HUES48 (cell line): ENCODE data around the gene CDC45.

ENCODE experiments used
- H3K27ac ChIP-seq: one replicate; pipeline ENCODE4 v1.7.0; 2013; ENCODE audit warnings: low read depth, low read length, inconsistent platforms
- H3K27me3 ChIP-seq: 2 replicates; pipeline ENCODE4 v1.6.1; 2013; ENCODE audit warnings: mild to moderate bottlenecking, low read length; ENCODE audit not compliant: control insufficient read depth, insufficient read depth
- H3K36me3 ChIP-seq: 2 replicates; pipeline ENCODE4 v1.6.1; 2013; ENCODE audit warnings: low read length; ENCODE audit not compliant: control insufficient read depth, insufficient read depth
- H3K4me1 ChIP-seq: 2 replicates; pipeline ENCODE4 v1.6.1; 2013; ENCODE audit warnings: mild to moderate bottlenecking, low read length; ENCODE audit not compliant: control insufficient read depth, insufficient read depth
- H3K4me3 ChIP-seq: 2 replicates; pipeline ENCODE4 v1.5.1; 2013; ENCODE audit warnings: mild to moderate bottlenecking, low read depth, low read length
- H3K9ac ChIP-seq: 2 replicates; pipeline ENCODE4 v1.6.1; 2013; ENCODE audit warnings: mild to moderate bottlenecking, low read depth, low read length, moderate library complexity
- H3K9me3 ChIP-seq: 2 replicates; pipeline ENCODE4 v1.6.1; 2013; ENCODE audit warnings: low read length; ENCODE audit not compliant: control insufficient read depth, insufficient read depth

The CDC45 gene

GRCh38 chr22:19519041-19519926, 39.6 kb downstream of the CDC45 start:
- H3K9ac ChIP-seq, result no peak overlapping the region
- H3K27me3 ChIP-seq, result peaks cover 29% of the 10 kb centered on the region
- H3K4me1 ChIP-seq, result no peaks in the 10 kb centered on the region; the same call in 1 of the 2 replicates
- no peak overlapping the region for H3K27ac ChIP-seq
- no peaks in the 10 kb centered on the region for H3K9me3 ChIP-seq
- H3K4me3 ChIP-seq, result no peak overlapping the region
- peaks cover 35% of the 10 kb centered on the region for H3K36me3 ChIP-seq

- Histone ChIP-seq H3K36me3 (peaks cover 29% of the 10 kb centered on the region), H3K27ac (no peak overlapping the region), H3K9me3 (no peaks in the 10 kb centered on the region), H3K4me3 (no peak overlapping the region), H3K27me3 (peaks cover 32% of the 10 kb centered on the region), H3K4me1 (no peaks in the 10 kb centered on the region; the same call in 1 of the 2 replicates), H3K9ac (no peak overlapping the region)
These were observed 40.3 kb downstream of the CDC45 start for GRCh38 chr22:19520007-19520406.

GRCh38 chr22:19520566-19521305, 41.0 kb downstream of the CDC45 start:
- H3K36me3 ChIP-seq, result peaks cover 22% of the 10 kb centered on the region
- H3K4me3 ChIP-seq, result no peak overlapping the region
- H3K27ac ChIP-seq, result no peak overlapping the region
- H3K9ac ChIP-seq, result no peak overlapping the region
- no peaks in the 10 kb centered on the region for H3K9me3 ChIP-seq
- H3K27me3 ChIP-seq, result peaks cover 39% of the 10 kb centered on the region
- no peaks in the 10 kb centered on the region; the same call in 1 of the 2 replicates for H3K4me1 ChIP-seq

GRCh38 chr22:19522190-19522880, 42.6 kb downstream of the CDC45 start:
- peaks cover 47% of the 10 kb centered on the region for H3K27me3 ChIP-seq
- H3K4me3 ChIP-seq, result peak overlapping the region; percentile 63; the same call in 1 of the 2 replicates
- H3K9ac ChIP-seq, result no peak overlapping the region
- no peaks in the 10 kb centered on the region for H3K9me3 ChIP-seq
- H3K27ac ChIP-seq, result no peak overlapping the region
- H3K36me3 ChIP-seq, result peaks cover 20% of the 10 kb centered on the region
- H3K4me1 ChIP-seq, result no peaks in the 10 kb centered on the region; the same call in 1 of the 2 replicates

- no peaks in the 10 kb centered on the region; the same call in 1 of the 2 replicates for H3K4me1 ChIP-seq
- H3K9ac ChIP-seq, result no peak overlapping the region
- H3K27ac ChIP-seq, result no peak overlapping the region
- H3K4me3 ChIP-seq, result peak overlapping the region; percentile 63
- H3K27me3 ChIP-seq, result peaks cover 47% of the 10 kb centered on the region
- no peaks in the 10 kb centered on the region for H3K9me3 ChIP-seq
- H3K36me3 ChIP-seq, result peaks cover 20% of the 10 kb centered on the region
These were observed 43.1 kb downstream of the CDC45 start for GRCh38 chr22:19522881-19523239.

GRCh38 chr22:19523240-19524169, 43.8 kb downstream of the CDC45 start:
- no peak overlapping the region for H3K9ac ChIP-seq
- peak overlapping the region; percentile 63 for H3K4me3 ChIP-seq
- no peaks in the 10 kb centered on the region; the same call in 1 of the 2 replicates for H3K4me1 ChIP-seq
- H3K36me3 ChIP-seq, result peaks cover 20% of the 10 kb centered on the region
- no peak overlapping the region for H3K27ac ChIP-seq
- H3K27me3 ChIP-seq, result peaks cover 47% of the 10 kb centered on the region
- H3K9me3 ChIP-seq, result no peaks in the 10 kb centered on the region

GRCh38 chr22:19524170-19525115, 44.7 kb downstream of the CDC45 start, which contains the start of gene CLDN5:
CLDN5 (minus strand) TSS chr22:19524410; CDS start chr22:19524255, 155 bp downstream.
- peaks cover 13% of the 10 kb centered on the region; the same call in 1 of the 2 replicates for H3K36me3 ChIP-seq
- peak within 1 kb of the TSS; percentile 63 for H3K4me3 ChIP-seq
- H3K4me1 ChIP-seq, result no peaks in the 10 kb centered on the region; the same call in 1 of the 2 replicates
- H3K27me3 ChIP-seq, result peaks cover 47% of the 10 kb centered on the region
- no peak within 1 kb of the TSS for H3K27ac ChIP-seq
- H3K9me3 ChIP-seq, result no peaks in the 10 kb centered on the region
- H3K9ac ChIP-seq, result no peak within 1 kb of the TSS

GRCh38 chr22:19525116-19525660, 45.5 kb downstream of the CDC45 start:
- no peaks in the 10 kb centered on the region; the same call in 1 of the 2 replicates for H3K4me1 ChIP-seq
- 0 out of 2 replicates have a peak, but pooled peaks cover 8% of the 10 kb centered on the region for H3K36me3 ChIP-seq
- H3K4me3 ChIP-seq, result peak overlapping the region; percentile 63; the same call in 1 of the 2 replicates
- no peak overlapping the region for H3K9ac ChIP-seq
- H3K27ac ChIP-seq, result no peak overlapping the region
- H3K27me3 ChIP-seq, result peaks cover 47% of the 10 kb centered on the region
- no peaks in the 10 kb centered on the region for H3K9me3 ChIP-seq

GRCh38 chr22:19525666-19526065, 45.9 kb downstream of the CDC45 start:
- no peak overlapping the region for H3K27ac ChIP-seq
- H3K4me3 ChIP-seq, result no peak overlapping the region
- peaks cover 47% of the 10 kb centered on the region for H3K27me3 ChIP-seq
- H3K4me1 ChIP-seq, result no peaks in the 10 kb centered on the region; the same call in 1 of the 2 replicates
- H3K9ac ChIP-seq, result no peak overlapping the region
- 0 out of 2 replicates have a peak, but pooled peaks cover 4% of the 10 kb centered on the region for H3K36me3 ChIP-seq
- no peaks in the 10 kb centered on the region for H3K9me3 ChIP-seq
